Ovary (tissue), 9 donors: ENCODE results near the gene TBL1X. TPM values are rescaled to one million over a fixed set of nuclear protein-coding genes. Genes with fewer than 3 reads are reported as not detected.

Experiments
- DNase-seq, 5 donors: peaks; one replicate each; pipeline ENCODE4 v3.0.0-alpha.2; 2019 to 2020
- H3K27ac ChIP-seq, 2 donors: fragments of 200-600 bp; one replicate each; pipeline versions ENCODE4 v1.5.1 to v1.8.0; 2019 to 2022
- H3K27me3 ChIP-seq: fragments of 200-600 bp; one replicate; pipeline ENCODE4 v1.8.0; 2022
- H3K36me3 ChIP-seq: fragments of 200-600 bp; sonication (generic); one replicate; pipeline ENCODE4 v1.5.1; 2019
- H3K4me1 ChIP-seq: one replicate; pipeline ENCODE4 v1.8.1; 2013; ENCODE audit warnings: mild to moderate bottlenecking, moderate library complexity; ENCODE audit not compliant: insufficient read depth
- H3K4me3 ChIP-seq: fragments of 200-600 bp; sonication (generic); one replicate; pipeline ENCODE4 v1.5.1; 2017
- H3K9me3 ChIP-seq, 2 donors: fragments of 200-600 bp in 1 of 2; sonication (generic) in 1 of 2; one replicate each; pipeline versions ENCODE4 v1.5.1 to v1.8.1; 2013 to 2019; ENCODE audit warnings: mild to moderate bottlenecking in 1 of 2, moderate library complexity in 1 of 2
- CTCF ChIP-seq, 3 donors: fragments of 450-650 bp in 2 of 3; fragments of 200-600 bp in 1 of 3; IDR thresholded peaks; one replicate each; pipeline versions ENCODE4 v1.5.1 to v1.8.0; 2016 to 2022; ENCODE audit warnings: antibody characterized with exemption in 3 of 3, mild to moderate bottlenecking in 1 of 3
- EP300 ChIP-seq: sonication (generic); formaldehyde crosslinking; IDR thresholded peaks from one replicate; pipeline ENCODE4 v1.6.1; 2017; ENCODE audit warnings: antibody characterized with exemption
- POLR2A ChIP-seq: fragments of 450-650 bp; IDR thresholded peaks from one replicate; pipeline ENCODE4 v1.6.1; 2017; ENCODE audit warnings: antibody characterized with exemption, mild to moderate bottlenecking, moderate library complexity
- WGBS, 3 donors: extraction: QIAGEN DNeasy Blood & Tissue Kit in 1 of 3; methylation state at CpG; one replicate each; pipeline versions ENCODE4 v1.1.5 to v1.1.7; 2013 to 2017; 5-methylcytosine and 5-hydroxymethylcytosine counted together
- intact Hi-C, 4 donors: fragments of 100-400 bp; cut with DNase I; formaldehyde crosslinking; loops; one replicate each; pipeline versions ENCODE4 v1.11.0 to v1.15.1; 2022 to 2023
- polyA plus RNA-seq, 2 donors: library from polyadenylated mRNA; stranded (reverse); fragments of 200-250 nt in 1 of 2; fragments of 350-450 nt in 1 of 2; fragmentation: Illumina TruSeq in 1 of 2; extraction: RNeasy Lipid Tissue Mini Kit (QIAGEN cat#74804) in 1 of 2; gene quantifications; one replicate each; pipeline ENCODE4 v1.2.3, GENCODE V29; 2013 to 2014
- total RNA-seq, 7 donors: library from RNA; depleted of rRNA in 2 of 7; stranded (reverse); fragments of >200 nt in 2 of 7; fragmentation: NEBNext Ultra II Directional in 3 of 7; extraction: Animal tissue kit (Norgen Biotek cat#: 25700) in 3 of 7; gene quantifications; one replicate each; pipeline versions ENCODE4 v1.1.0 to v1.2.4, GENCODE V29; 2016 to 2023
- donor health status: DM: no; HTN: no; CAD: no; lungs with moderate emphysema.
- donor health status: DM: no; HTN: no; CAD: no.
- donor health status: Bipolar disorder and iron deficiency.
- donor health status: DM: yes; HTN: yes; CAD: no.
- donor health status: DM: no; HTN: no; CAD: no.
- donor health status: DM: yes; HTN: yes; CAD: no.

TBL1X gene
- total and polyA plus RNA-seq, 9 donors: 11.3 to 50.5 (median 32.0) TPM

GRCh38 chrX:9591496-9591895 is 126.6 kb downstream of the TBL1X start:
- intact Hi-C loops: no loop called here
- Histone ChIP-seq H3K27ac (no peak overlapping the region), H3K36me3 (no peaks in the 10 kb centered on the region), H3K4me3 (no peak overlapping the region), H3K4me1 (no peaks in the 10 kb centered on the region), H3K9me3 (no peaks in the 10 kb centered on the region), H3K27me3 (no peaks in the 10 kb centered on the region)
- DNase-seq: no peak
- TF ChIP-seq CTCF (IDR thresholded peaks at IDR 0.05) (no peak), POLR2A (no peak), EP300 (no peak)
- WGBS, 3 donors: 78 to 88% (median 82%) methylated on average over 2 of the region's 2 CpGs

- TF ChIP-seq EP300 (no peak), CTCF (IDR thresholded peaks at IDR 0.05) (no peak), POLR2A (no peak)
- no peaks in the 10 kb centered on the region for H3K36me3 ChIP-seq
- H3K4me3 ChIP-seq: no peak overlapping the region
- no peaks in the 10 kb centered on the region for H3K4me1 ChIP-seq
- H3K27me3 ChIP-seq: no peaks in the 10 kb centered on the region
- no peak overlapping the region for H3K27ac ChIP-seq
- intact Hi-C loops: no loop called here
- DNase-seq: no peak
- no peaks in the 10 kb centered on the region for H3K9me3 ChIP-seq
- WGBS, 3 donors: 79 to 86% (median 86%) methylated on average over 9 of the region's 9 CpGs
These were observed 128.9 kb downstream of the TBL1X start for GRCh38 chrX:9593756-9594155.

DNA sequence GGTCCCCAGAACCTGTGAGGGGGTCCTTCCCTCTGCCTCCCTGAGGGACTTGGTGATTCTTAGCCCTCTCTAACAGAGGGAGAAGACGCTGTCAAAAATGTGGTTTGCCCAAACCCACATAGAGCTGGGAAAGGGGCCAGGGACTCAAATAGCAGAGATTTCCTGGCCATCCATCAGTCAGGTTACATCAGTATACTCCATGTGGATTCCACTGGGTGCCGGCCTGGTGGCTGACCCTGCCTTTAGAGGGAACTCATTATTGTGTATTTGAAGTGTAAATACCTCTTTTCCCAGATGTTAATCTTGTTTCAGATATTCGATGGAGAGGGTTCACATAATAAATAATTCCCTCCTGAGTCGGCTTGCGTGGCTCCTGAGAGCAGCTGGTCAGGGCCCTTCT is 130.3 kb downstream of the TBL1X start:
- TF ChIP-seq POLR2A (no peak), CTCF (IDR thresholded peaks at IDR 0.05) (no peak), EP300 (no peak)
- no peak for DNase-seq
- Histone ChIP-seq H3K36me3 (no peaks in the 10 kb centered on the region), H3K27ac (no peak overlapping the region), H3K9me3 (no peaks in the 10 kb centered on the region), H3K4me3 (no peak overlapping the region), H3K4me1 (no peaks in the 10 kb centered on the region), H3K27me3 (no peaks in the 10 kb centered on the region)
- intact Hi-C loops: no loop called here
- 51 to 61% (median 55%) methylated on average over 5 of the region's 5 CpGs for WGBS, 3 donors

DNA sequence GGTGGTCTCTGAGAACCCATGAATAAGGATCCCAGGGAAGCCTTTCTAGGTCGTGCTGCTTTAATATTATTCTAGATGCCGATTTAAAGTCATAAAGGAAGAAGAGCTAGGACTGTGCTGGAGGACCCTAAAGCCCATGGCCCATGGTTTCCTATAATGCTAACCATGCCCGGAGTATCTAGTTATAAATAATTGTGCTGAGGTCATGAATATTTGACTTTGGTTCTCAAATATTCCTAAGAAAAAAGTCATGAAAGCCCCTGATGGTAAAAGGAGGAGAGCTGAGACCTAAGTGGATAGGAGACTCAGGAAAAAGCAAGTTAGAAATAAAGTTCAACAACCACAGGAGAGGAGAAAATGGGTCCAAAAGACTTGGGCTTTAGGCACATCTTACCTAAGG is 132.0 kb downstream of the TBL1X start:
- Histone ChIP-seq H3K4me3 (no peak overlapping the region), H3K9me3 (no peaks in the 10 kb centered on the region), H3K36me3 (no peaks in the 10 kb centered on the region), H3K4me1 (no peaks in the 10 kb centered on the region), H3K27me3 (no peaks in the 10 kb centered on the region), H3K27ac (no peak overlapping the region)
- TF ChIP-seq POLR2A (no peak), CTCF (IDR thresholded peaks at IDR 0.05) (no peak), EP300 (no peak)
- intact Hi-C loops: no loop called here
- DNase-seq: no peak
- WGBS, 3 donors: 81 to 85% (median 83%) methylated on average over 3 of the region's 3 CpGs
